ENCODE measurements around the gene CELF2.

Gene CELF2

GRCh38 chr10:11274452-11274851, 256.8 kb downstream of the CELF2 start:
- no peak for DNase-seq (ENCODE audit: low read depth)

GRCh38 chr10:11275651-11276050, 258.0 kb downstream of the CELF2 start:
- DNase-seq (ENCODE audit: low read depth): no peak

DNA sequence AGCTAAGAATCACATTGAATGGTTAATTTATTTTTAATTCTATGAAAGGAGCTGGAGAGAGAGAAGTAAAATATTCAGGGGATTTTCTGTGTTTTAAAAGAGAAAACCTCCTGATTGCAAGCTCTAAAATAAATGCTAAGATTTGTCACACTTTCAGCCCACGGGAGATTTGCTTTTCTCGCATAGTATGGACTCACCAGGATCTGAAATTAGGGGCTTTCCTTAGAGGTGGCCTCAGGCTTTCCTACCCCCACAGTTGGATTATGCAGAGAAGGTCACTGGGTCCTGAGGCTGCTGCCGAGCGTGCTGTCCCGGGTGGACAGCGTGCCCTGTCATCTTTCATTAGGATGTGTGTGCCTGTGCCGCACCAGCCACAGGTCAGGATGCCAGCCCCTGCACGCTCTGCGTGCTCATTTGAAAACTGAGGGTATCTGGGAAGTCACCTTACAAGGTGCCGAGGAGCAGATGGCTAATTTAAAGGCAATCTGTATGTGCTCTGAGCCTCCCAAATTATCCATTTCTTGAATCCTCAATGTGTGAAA, 258.8 kb downstream of the CELF2 start:
- DNase-seq (ENCODE audit: low read depth): no peak

- no peak for DNase-seq (ENCODE audit: low read depth)
These were observed 261.6 kb downstream of the CELF2 start for GRCh38 chr10:11279314-11279713.

- no peak for DNase-seq (ENCODE audit: low read depth)
These were observed 262.7 kb downstream of the CELF2 start for GRCh38 chr10:11280187-11280932.

DNA sequence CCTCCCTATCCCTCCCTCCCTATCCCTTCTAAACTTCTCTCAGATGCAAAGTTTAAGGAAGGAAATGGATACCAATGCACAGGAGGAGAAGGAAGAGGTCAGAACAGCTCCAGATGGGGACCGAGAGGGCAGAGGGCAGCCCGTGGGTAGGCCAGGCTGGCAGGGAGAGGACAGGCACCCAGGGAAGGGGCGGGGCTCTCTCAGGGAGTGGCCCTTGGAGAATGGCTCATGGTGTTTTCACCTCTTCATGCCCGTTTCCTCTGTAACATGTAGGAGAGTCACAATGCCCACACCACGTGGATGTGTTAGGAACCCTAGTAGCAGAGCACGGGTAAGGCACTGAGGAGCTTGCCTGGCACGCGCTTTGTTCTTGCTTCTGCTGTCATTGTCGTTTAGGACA, 264.5 kb downstream of the CELF2 start:
- no peak for DNase-seq (ENCODE audit: low read depth)

DNA sequence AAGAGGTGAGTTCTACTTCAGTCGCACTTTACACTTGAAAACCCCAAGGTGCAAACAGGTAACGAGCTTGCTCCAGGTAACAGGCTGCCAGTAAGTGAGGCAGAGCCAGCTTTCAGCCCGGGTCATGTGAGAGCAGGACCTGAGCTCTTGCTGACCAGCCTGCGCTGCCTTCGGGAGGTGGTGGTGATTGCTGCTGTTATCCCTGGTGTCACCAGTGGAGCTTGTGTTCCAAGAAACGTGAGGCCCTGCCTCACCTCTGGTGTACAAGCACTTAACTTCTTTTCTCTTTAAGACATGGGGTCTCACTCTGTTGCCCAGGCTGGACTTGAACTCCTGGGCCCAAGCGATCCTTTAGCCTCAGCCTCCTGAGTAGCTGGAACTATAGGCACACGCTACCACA, 265.0 kb downstream of the CELF2 start:
- no peak for DNase-seq (ENCODE audit: low read depth)

DNA sequence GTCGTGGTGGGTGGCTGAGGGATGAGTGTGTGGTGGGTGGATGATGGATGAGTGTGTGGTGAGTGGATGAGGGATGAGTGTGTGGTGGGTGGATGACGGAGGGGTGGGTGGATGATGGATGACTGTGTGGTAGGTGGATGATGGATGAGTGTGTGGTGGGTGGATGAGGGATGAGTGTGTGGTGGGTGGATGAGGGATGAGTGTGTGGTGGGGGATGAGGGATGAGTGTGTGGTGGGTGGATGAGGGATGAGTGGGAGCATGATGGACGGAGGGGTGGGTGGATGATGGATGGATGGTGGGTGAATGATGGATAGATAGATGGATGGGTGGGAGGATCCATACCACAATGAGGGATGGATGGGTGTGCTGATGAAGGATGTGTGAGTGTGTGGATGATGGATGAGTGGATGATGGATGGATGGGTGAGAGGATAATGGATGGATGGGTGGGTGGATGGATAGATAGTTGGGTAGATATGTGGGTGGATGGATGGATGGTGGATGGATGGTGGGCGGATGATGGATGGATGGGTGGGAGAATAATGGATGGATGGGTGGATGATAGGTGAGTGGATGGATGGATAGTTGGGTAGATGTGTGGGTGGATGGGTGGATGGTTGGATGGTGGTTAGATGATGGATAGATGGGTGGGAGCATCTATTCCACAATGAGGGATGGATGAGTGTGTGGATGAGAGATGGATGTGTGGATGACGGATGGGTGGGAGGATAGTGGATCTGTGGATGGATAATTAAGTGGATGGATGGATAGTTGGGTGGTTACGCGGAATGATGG, 266.8 kb downstream of the CELF2 start:
- DNase-seq (ENCODE audit: low read depth): no peak

DNA sequence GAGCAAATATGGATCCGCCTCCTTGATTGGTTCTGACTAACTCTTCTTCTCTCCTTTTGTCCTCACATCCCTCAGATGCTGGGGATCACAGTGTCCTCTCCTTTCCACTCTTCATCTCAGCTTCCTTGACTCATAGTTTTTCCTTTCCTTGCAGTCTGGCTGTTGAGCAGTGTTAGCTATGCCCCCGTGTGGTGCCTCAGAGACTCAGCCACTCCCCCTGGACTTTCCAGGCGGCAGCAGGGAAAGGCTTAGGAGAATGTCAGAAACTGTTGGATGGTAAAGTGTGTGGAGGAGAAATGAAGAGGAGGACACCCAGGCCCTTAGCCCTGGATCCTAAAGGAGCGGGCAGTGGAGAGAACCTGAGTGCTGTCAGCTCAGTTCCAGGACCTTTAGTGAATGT, 267.5 kb downstream of the CELF2 start:
- no peak for DNase-seq (ENCODE audit: low read depth)

- no peak for DNase-seq (ENCODE audit: low read depth)
These were observed 268.7 kb downstream of the CELF2 start for GRCh38 chr10:11286261-11286852.

DNA sequence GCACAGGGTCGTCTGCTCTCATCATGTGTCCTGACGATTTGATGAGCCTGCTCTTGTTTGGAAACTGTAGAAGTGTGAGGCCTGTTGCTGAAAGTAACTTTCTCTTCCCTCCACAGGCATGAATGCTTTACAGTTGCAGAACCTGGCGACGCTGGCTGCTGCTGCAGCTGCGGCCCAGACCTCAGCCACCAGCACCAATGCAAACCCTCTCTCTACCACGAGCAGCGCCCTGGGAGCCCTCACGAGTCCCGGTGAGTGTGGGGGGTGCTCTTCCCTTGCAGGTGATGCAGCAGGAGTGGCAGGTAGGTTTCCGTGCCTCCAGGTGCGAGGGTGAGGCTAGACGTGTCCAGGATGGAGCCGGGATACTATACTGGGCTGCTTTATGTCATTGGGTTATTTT, 270.6 kb downstream of the CELF2 start:
- no peak for DNase-seq (ENCODE audit: low read depth)

GRCh38 chr10:11290156-11290890, 272.7 kb downstream of the CELF2 start:
- DNase-seq (ENCODE audit: low read depth): no peak

DNA sequence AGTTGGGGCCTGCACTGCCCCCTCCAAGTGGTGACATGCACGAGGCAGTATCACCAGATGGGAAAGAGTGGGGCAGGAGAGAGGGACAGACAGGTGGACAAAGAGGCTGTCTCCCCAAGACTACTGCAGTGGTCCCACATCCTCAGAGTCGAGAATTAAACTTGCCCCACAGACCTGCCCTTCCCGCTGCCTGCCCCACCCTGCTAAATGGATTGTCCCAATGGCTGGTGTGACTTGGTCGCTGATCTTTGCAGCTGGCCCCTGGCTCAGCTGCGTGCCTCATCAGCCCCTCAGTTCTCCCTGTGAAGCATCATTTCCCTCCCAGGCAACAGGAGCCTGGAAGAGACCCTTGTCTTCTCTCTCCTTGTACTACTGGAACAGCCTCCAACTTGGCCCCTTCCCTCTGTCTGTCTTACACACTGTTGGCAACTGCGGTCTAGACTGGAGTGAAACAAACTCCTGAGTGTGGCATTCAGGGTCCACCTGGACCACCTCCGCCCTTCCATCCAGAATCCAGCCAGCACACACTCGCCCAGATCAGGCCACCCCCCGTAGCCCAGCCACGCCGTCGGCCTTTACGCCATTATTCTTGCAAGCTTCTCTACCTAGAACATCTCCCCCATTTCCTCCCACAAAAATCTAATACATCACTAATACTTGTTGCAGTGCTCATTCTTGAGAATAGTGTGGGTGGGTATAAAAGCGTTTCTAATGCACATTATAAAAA, 275.1 kb downstream of the CELF2 start:
- no peak for DNase-seq (ENCODE audit: low read depth)

DNA sequence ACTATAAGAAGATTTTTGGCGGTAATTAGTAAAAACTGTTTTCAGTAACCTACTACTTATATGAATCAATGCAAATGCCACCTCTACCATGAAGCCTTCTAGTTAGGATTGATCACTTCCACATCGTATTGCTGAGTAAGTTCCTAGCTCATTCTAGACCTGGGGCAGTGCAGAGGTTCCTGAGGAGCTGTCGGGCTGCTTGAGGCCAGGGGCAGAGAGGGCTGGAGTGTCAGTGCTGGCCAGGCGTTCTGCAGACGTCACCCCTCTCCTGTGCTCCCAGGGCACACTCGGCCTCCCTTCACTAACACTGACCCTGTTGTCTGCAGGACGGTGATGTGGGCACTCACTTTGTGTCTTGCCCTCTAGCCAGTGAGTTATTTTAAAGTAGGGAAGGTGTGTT, 275.7 kb downstream of the CELF2 start:
- DNase-seq (ENCODE audit: low read depth): no peak

- DNase-seq (ENCODE audit: low read depth): no peak
These were observed 277.3 kb downstream of the CELF2 start for GRCh38 chr10:11294831-11295450.

- DNase-seq (ENCODE audit: low read depth): no peak
These were observed 277.8 kb downstream of the CELF2 start for GRCh38 chr10:11295492-11295891.

DNA sequence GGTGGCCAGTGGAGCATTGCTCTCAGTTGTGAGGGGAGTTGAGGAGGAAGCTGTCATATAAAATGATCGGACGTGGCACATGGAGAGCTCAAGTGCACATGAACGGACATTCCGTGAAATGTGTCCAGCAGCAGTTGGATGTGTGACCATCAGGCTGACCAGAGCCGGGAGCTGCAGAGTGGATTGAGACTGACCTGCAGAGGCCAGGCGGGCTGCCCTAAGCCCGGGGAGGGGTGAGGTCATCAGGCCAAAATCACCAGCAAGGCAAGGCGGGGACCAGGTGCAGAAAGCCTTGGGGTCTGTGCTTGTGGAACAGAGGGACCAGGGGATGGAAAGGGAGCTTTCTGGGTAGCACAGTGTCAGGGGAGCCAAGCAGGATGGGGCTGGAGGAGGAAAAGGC, 279.5 kb downstream of the CELF2 start:
- no peak for DNase-seq (ENCODE audit: low read depth)

GRCh38 chr10:11298116-11298515, 280.4 kb downstream of the CELF2 start:
- DNase-seq (ENCODE audit: low read depth): no peak

DNA sequence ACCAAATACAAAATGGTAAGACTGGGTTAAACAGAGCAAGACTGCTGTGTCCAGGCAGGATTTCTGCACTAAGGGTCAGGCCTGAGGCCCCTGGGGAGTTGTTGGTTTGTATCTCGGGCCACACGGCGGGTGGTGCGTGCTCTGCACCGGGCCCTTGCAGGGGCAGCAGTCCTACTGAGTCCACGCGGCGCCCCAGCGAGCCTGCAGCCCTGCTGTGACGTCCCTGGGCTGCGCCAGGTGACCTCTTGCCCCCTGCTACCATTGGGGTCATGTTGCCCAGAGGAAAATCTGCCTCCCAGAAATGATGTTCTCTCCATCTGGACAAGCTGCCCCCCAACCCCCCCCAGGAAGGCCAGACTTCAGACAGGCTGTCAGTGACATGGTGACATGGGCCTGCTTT, 281.5 kb downstream of the CELF2 start:
- no peak for DNase-seq (ENCODE audit: low read depth)

GRCh38 chr10:11300026-11300425, 282.4 kb downstream of the CELF2 start:
- DNase-seq (ENCODE audit: low read depth): no peak

DNA sequence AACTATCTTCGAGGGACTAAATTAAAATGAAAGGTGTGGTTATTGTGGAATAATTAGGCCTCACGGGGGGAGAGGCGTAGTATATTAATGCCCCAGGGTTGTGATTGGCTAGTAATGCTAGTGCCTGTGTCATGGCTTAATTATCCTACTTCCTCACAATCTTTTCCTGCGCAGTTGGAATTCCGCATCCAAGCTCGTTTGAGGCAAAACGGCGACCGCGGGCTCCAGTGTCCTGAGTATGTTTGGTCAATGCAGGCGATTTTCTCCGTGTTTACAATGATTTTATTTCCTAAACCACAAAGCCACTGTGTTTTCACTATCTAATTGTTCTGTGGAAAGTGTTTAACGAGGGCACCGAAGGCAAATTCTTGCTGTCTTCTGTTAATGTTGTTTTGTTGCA, 282.9 kb downstream of the CELF2 start:
- no peak for DNase-seq (ENCODE audit: low read depth)

Measured in activated T-helper 9 cell treated with anti-CD3 and anti-CD28 coated beads, Interleukin-2, amount 50 U/mL, for 16 hours (primary cell).